ENCODE data around the gene CEP85. TPM values are rescaled to one million over a fixed set of nuclear protein-coding genes. Genes with fewer than 3 reads are reported as not detected.
A peak's percentile ranks its signal among the peaks of the same experiment; 100 is the strongest.

The CEP85 gene
- total and polyA plus RNA-seq, 9 of the 15 experiments (the other 6 are each of a cell fraction or from before 2014, with no cell fraction given), result 42.1 to 140 (median 92.6) TPM

- TF ChIP-seq FUS (optimal IDR thresholded peaks at IDR 0.05; ENCODE audit: low read depth, low read length) (no peak), TOE1 (IDR thresholded peaks at IDR 0.05; ENCODE audit: borderline replicate concordance) (0 out of 2 replicates have a peak, but pooled peaks have one; percentile 27), TOE1 (CRISPR knock-in tag; IDR thresholded peaks at IDR 0.05; ENCODE audit: borderline replicate concordance, low read depth) (no peak), MAZ (CRISPR knock-in tag; conservative IDR thresholded peaks at IDR 0.05 in 1 of 2, IDR thresholded peaks at IDR 0.05 in 1 of 2) (0 out of 4 replicates have a peak, but pooled peaks have one; percentile 18 to 29), FOS (IDR thresholded peaks at IDR 0.05; ENCODE audit: extremely low read depth, insufficient read length) (no peak), NKRF (IDR thresholded peaks at IDR 0.05; ENCODE audit: borderline replicate concordance) (peak; percentile 26; the same call in 1 of the 2 replicates), ZFPM2 (CRISPR knock-in tag; IDR thresholded peaks at IDR 0.05) (no peak), ETS2 (tag; IDR thresholded peaks at IDR 0.05; ENCODE audit: borderline replicate concordance, poor library complexity, severe bottlenecking) (no peak), DACH1 (IDR thresholded peaks at IDR 0.05; ENCODE audit: partially characterized antibody) (no peak), USF1 (CRISPR knock-in tag; IDR thresholded peaks at IDR 0.05) (no peak), PATZ1 (CRISPR knock-in tag; IDR thresholded peaks at IDR 0.05; ENCODE audit: borderline replicate concordance) (no peak), EP300 (IDR thresholded peaks at IDR 0.05; ENCODE audit: low read length) (peak; percentile 54), POLR2G (IDR thresholded peaks at IDR 0.05; ENCODE audit: low read depth, low read length) (no peak), MCM2 (IDR thresholded peaks at IDR 0.05; ENCODE audit: low read depth) (no peak), STAT5A (IDR thresholded peaks at IDR 0.05; ENCODE audit: borderline replicate concordance, low read length) (no peak), KLF10 (CRISPR knock-in tag; IDR thresholded peaks at IDR 0.05) (no peak), FIP1L1 (IDR thresholded peaks at IDR 0.05; ENCODE audit: low read depth, low read length, poor library complexity, severe bottlenecking) (no peak), PHF20 (IDR thresholded peaks at IDR 0.05; ENCODE audit: partially characterized antibody) (no peak), BRCA1 (IDR thresholded peaks at IDR 0.05) (no peak), BRCA1 (CRISPR knock-in tag; IDR thresholded peaks at IDR 0.05) (no peak)
- TF ChIP-seq, protein P1, sequence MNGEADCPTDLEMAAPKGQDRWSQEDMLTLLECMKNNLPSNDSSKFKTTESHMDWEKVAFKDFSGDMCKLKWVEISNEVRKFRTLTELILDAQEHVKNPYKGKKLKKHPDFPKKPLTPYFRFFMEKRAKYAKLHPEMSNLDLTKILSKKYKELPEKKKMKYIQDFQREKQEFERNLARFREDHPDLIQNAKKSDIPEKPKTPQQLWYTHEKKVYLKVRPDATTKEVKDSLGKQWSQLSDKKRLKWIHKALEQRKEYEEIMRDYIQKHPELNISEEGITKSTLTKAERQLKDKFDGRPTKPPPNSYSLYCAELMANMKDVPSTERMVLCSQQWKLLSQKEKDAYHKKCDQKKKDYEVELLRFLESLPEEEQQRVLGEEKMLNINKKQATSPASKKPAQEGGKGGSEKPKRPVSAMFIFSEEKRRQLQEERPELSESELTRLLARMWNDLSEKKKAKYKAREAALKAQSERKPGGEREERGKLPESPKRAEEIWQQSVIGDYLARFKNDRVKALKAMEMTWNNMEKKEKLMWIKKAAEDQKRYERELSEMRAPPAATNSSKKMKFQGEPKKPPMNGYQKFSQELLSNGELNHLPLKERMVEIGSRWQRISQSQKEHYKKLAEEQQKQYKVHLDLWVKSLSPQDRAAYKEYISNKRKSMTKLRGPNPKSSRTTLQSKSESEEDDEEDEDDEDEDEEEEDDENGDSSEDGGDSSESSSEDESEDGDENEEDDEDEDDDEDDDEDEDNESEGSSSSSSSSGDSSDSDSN (IDR thresholded peaks at IDR 0.05; ENCODE audit: borderline replicate concordance in 1 of 2, low read depth in 2 of 2, low read length in 2 of 2), result no peak
Observed at GRCh38 chr1:26237230-26237966, 3.4 kb downstream of the CEP85 start (continued).

Data from K562 (cell line).